Common myeloid progenitor, CD34-positive (primary cell): ENCODE data around the gene ESR2.
"Not testable (repeated sequence)": the region's sequence is repeated elsewhere in the genome, so short reads cannot be mapped to it uniquely, and the experiment has no call there.

ENCODE experiments used
- CTCF ChIA-PET: fragments of 350-600 bp; sonication (Branson Sonifier 250); formaldehyde crosslinking; loops from one replicate; lab custom pipeline; 2021; ENCODE audit warnings: antibody characterized with exemption; lab: Charles Lee
- POLR2A ChIA-PET: fragments of 350-600 bp; sonication (Branson Sonifier 250); formaldehyde crosslinking; loops from one replicate; lab custom pipeline; 2021; ENCODE audit warnings: antibody characterized with exemption; lab: Charles Lee
- DNase-seq, 3 donors: peaks; one replicate each; pipeline versions ENCODE4 v3.0.0 to v3.0.0-alpha.2; 2013
- H3K27ac ChIP-seq, 2 experiments: 1 replicate in 1 of 2; 2 replicates in 1 of 2; pipeline ENCODE4 v1.7.0; 2013; ENCODE audit warnings: inconsistent platforms in 2 of 2, low read length in 2 of 2, mild to moderate bottlenecking in 2 of 2, low read depth in 1 of 2, moderate library complexity in 1 of 2; ENCODE audit not compliant: severe bottlenecking in 2 of 2, insufficient read depth in 1 of 2, poor library complexity in 1 of 2
- H3K27me3 ChIP-seq, 5 experiments: replicated peaks in 2 of 5; 1 replicate in 3 of 5; 2 replicates in 2 of 5; pipeline versions ENCODE4 v1.6.1 to v1.7.0; 2013; ENCODE audit warnings: low read length in 4 of 5, mild to moderate bottlenecking in 2 of 5, moderate library complexity in 2 of 5, inconsistent platforms in 1 of 5; ENCODE audit not compliant: insufficient read depth in 5 of 5, control insufficient read depth in 4 of 5
- H3K36me3 ChIP-seq, 4 experiments: 1 replicate in 2 of 4; 2 replicates in 2 of 4; pipeline versions ENCODE4 v1.6.1 to v1.7.0; 2013; ENCODE audit warnings: low read length in 3 of 4, control low read depth in 1 of 4, mild to moderate bottlenecking in 1 of 4; ENCODE audit not compliant: control insufficient read depth in 4 of 4, insufficient read depth in 4 of 4
- H3K4me1 ChIP-seq, 4 experiments: 1 replicate in 3 of 4; 2 replicates in 1 of 4; pipeline versions ENCODE4 v1.6.1 to v1.7.1; 2013; ENCODE audit warnings: low read length in 3 of 4, mild to moderate bottlenecking in 3 of 4, control low read depth in 1 of 4, inconsistent platforms in 1 of 4, moderate library complexity in 1 of 4; ENCODE audit not compliant: control insufficient read depth in 4 of 4, insufficient read depth in 4 of 4; ENCODE audit errors: control extremely low read depth in 1 of 4
- H3K4me3 ChIP-seq, 7 experiments: 1 replicate in 4 of 7; 2 replicates in 3 of 7; pipeline versions ENCODE4 v1.5.1 to v1.7.0; 2013; ENCODE audit warnings: mild to moderate bottlenecking in 7 of 7, low read length in 6 of 7, moderate library complexity in 6 of 7, inconsistent platforms in 2 of 7, low read depth in 2 of 7, control low read depth in 1 of 7; ENCODE audit not compliant: insufficient read depth in 4 of 7, control insufficient read depth in 1 of 7; ENCODE audit errors: extremely low read depth in 1 of 7
- H3K9me3 ChIP-seq, 5 experiments: 1 replicate in 4 of 5; 2 replicates in 1 of 5; pipeline versions ENCODE4 v1.6.1 to v1.7.1; 2013; ENCODE audit warnings: low read length in 4 of 5, mild to moderate bottlenecking in 2 of 5, inconsistent platforms in 1 of 5, low read depth in 1 of 5, moderate library complexity in 1 of 5; ENCODE audit not compliant: control insufficient read depth in 4 of 5, insufficient read depth in 2 of 5; ENCODE audit errors: control extremely low read depth in 1 of 5
- WGBS: methylation state at CpG from one replicate; pipeline ENCODE4 v1.1.5; 2013; ENCODE audit not compliant: insufficient coverage; 5-methylcytosine and 5-hydroxymethylcytosine counted together

Gene ESR2

GRCh38 chr14:64324895-64325294 is 30.7 kb upstream of the ESR2 start:
- ChIA-PET CTCF (interaction anchor here (0.6 kb wide), 1 partner anchor 226 kb away, joined by 3 read pairs; no protein-coding TSS in a partner anchor), POLR2A (no interaction called here)
- H3K4me3 ChIP-seq, result no peak overlapping the region
- DNase-seq, result no peak
- H3K36me3 ChIP-seq, result no peaks in the 10 kb centered on the region
- no peak overlapping the region for H3K27ac ChIP-seq
- no peaks in the 10 kb centered on the region for H3K4me1 ChIP-seq
- H3K27me3 ChIP-seq, result no peaks in the 10 kb centered on the region
- H3K9me3 ChIP-seq, result no peaks in the 10 kb centered on the region
- no CpG with 5 or more reads among the region's 1 CpG for WGBS

- Histone ChIP-seq H3K9me3 (no peaks in the 10 kb centered on the region), H3K4me1 (no peaks in the 10 kb centered on the region), H3K27me3 (no peaks in the 10 kb centered on the region), H3K36me3 (no peaks in the 10 kb centered on the region), H3K4me3 (no peak overlapping the region), H3K27ac (no peak overlapping the region)
- POLR2A ChIA-PET, result no interaction called here
- no CpG with 5 or more reads among the region's 1 CpG for WGBS
- CTCF ChIA-PET, result interaction anchor here (0.6 kb wide), 1 partner anchor 225 kb away, joined by 3 read pairs; no protein-coding TSS in a partner anchor
- DNase-seq, result no peak
Observed at GRCh38 chr14:64324461-64324860, 30.3 kb upstream of the ESR2 start.

DNA sequence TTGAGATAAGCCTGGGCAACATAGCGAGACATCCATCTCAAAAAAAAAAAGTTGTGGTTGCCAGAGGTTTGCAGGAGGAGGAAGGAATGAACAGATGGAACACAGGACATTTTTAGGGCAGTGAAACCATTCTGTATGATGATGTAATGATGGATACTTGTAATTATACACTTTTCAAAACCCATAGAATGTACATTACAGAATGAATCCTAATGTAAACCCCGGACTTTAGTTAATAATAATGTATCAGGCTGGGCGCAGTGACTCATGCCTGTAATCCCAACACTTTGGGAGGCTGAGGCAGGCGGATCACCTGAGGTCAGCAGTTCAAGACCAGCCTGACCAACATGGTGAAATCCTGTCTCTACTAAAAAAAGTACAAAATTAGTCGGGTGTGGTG is 26.2 kb upstream of the ESR2 start:
- CTCF ChIA-PET, result interaction anchor here (0.9 kb wide), 1 partner anchor 24 kb away, joined by 3 read pairs; no protein-coding TSS in a partner anchor
- H3K27me3 ChIP-seq, H3K4me1 ChIP-seq, H3K9me3 ChIP-seq, H3K27ac ChIP-seq, H3K4me3 ChIP-seq, POLR2A ChIA-PET, DNase-seq, H3K36me3 ChIP-seq: not testable (repeated sequence)
- WGBS, result 100% methylated on average over 2 of the region's 5 CpGs

DNA sequence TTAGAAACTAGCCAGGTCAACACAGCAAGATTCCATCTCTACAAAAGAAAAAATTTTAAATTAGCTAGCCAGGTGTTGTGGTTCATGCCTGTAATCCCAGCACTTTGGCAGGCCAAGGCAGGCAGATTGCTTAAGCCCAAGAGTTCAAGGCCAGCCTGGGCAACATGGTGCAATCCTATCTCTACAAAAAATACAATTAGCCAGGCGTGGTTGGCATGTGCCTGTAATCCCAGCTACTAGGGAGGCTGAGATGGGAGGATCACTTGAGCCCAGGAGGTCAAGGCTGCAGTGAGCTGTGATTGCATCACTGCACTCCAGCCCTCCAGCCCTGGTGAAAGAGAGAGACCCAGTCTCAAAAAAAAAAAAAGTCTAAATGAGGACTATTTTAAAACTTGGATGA is 24.5 kb upstream of the ESR2 start:
- WGBS, result no CpG with 5 or more reads among the region's 1 CpG
- H3K27me3 ChIP-seq, H3K4me1 ChIP-seq, H3K36me3 ChIP-seq, DNase-seq, H3K9me3 ChIP-seq, H3K4me3 ChIP-seq, H3K27ac ChIP-seq, CTCF ChIA-PET, POLR2A ChIA-PET: not testable (repeated sequence)

- ChIA-PET CTCF (interaction anchor here (0.7 to 5.8 kb wide), 22 partner anchors 9 to 533 kb away, joined by 3 to 44 read pairs (median 4); partner anchors contain the start of gene ESR2), POLR2A (no interaction called here)
- Histone ChIP-seq H3K4me1 (no peaks in the 10 kb centered on the region), H3K4me3 (no peak overlapping the region), H3K27me3 (no peaks in the 10 kb centered on the region), H3K9me3 (no peaks in the 10 kb centered on the region), H3K27ac (no peak overlapping the region), H3K36me3 (no peaks in the 10 kb centered on the region)
- DNase-seq, result peak; percentile 52 to 78 (median 74)
- 8% methylated on average over 3 of the region's 4 CpGs for WGBS
Observed at GRCh38 chr14:64303471-64303917, 9.3 kb upstream of the ESR2 start.

DNA sequence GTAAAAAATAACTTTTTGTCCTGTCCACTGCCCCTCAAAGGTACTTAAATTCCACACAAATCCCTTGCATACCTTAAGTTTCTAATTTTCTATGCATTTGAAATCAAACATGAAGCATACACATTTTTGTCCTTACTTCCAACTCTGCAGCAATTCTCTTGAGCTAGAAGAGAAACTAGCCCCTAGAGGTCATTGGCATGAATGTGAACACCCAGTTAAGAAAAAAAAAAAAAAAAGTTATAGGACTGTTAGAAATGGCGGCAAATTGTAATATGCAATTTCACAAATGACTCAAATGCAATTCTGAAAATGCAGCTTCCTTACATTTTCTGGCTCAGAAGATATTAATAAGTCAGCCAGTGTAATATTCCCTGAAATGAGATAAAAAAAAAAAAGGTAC is 4.6 kb upstream of the ESR2 start:
- no peaks in the 10 kb centered on the region for H3K9me3 ChIP-seq
- WGBS, result no CpG with 5 or more reads among the region's 1 CpG
- ChIA-PET POLR2A (no interaction called here), CTCF (interaction anchor here (1.0 to 7.8 kb wide), 2 partner anchors 161 to 288 kb away, joined by 3 to 87 read pairs; no protein-coding TSS in a partner anchor)
- DNase-seq, result peak in 2 of 3 donors; percentile 52 to 54
- H3K27me3 ChIP-seq, result peaks cover 0 to 9% (median 0%) of the 10 kb centered on the region in 5 experiments
- H3K4me1 ChIP-seq, result peaks cover under 1 to 16% (median 12%) of the 10 kb centered on the region in 4 experiments
- H3K27ac ChIP-seq, result no peak overlapping the region
- H3K4me3 ChIP-seq, result no peak overlapping the region
- H3K36me3 ChIP-seq, result no peaks in the 10 kb centered on the region

- peaks cover 3 to 22% (median 13%) of the 10 kb centered on the region in 4 experiments for H3K4me1 ChIP-seq
- no peaks in the 10 kb centered on the region for H3K36me3 ChIP-seq
- peak in 2 of 3 donors; percentile 29 to 32 for DNase-seq
- ChIA-PET CTCF (interaction anchor here (0.7 to 7.8 kb wide), 8 partner anchors 9 to 286 kb away, joined by 3 to 87 read pairs (median 10); no protein-coding TSS in a partner anchor), POLR2A (no interaction called here)
- no peak overlapping the region for H3K4me3 ChIP-seq
- H3K9me3 ChIP-seq, result no peaks in the 10 kb centered on the region
- no peak overlapping the region for H3K27ac ChIP-seq
- peaks cover 0 to 15% (median 3%) of the 10 kb centered on the region in 5 experiments for H3K27me3 ChIP-seq
Observed at GRCh38 chr14:64296561-64296960, 2.4 kb upstream of the ESR2 start.
